NCI-H345 treated with DMSO at 0.1 percent for 48 hours (cell line): ENCODE results near the gene PROS1.
A peak's percentile ranks its signal among the peaks of the same experiment; 100 is the strongest.

Source experiments
- DNase-seq: peaks from one replicate; lab custom pipeline; 2025; ENCODE audit not compliant: unreplicated experiment; lab: John Stamatoyannopoulos, UW

The PROS1 gene

GRCh38 chr3:93973131-93974126 lies at the start of gene PROS1:
Gene PROS1 (minus strand): TSS chr3:93973896. CDS start chr3:93973749, 147 bp downstream.
- no peak for DNase-seq

GRCh38 chr3:94020293-94020692 lies 46.6 kb upstream of the PROS1 start:
- DNase-seq: no peak

- no peak for DNase-seq
Observed at GRCh38 chr3:94019659-94020058, 46.0 kb upstream of the PROS1 start.

GRCh38 chr3:94015025-94015424 lies 41.3 kb upstream of the PROS1 start:
- DNase-seq: no peak

- DNase-seq: no peak
Observed at GRCh38 chr3:94012185-94012584, 38.5 kb upstream of the PROS1 start.

GRCh38 chr3:94011233-94011711 lies 37.6 kb upstream of the PROS1 start:
- DNase-seq: no peak

- no peak for DNase-seq
Observed at GRCh38 chr3:94009608-94010007, 35.9 kb upstream of the PROS1 start.

GRCh38 chr3:94008253-94008652 lies 34.6 kb upstream of the PROS1 start:
- no peak for DNase-seq

GRCh38 chr3:94004301-94004910 lies 30.7 kb upstream of the PROS1 start:
- no peak for DNase-seq

GRCh38 chr3:94001827-94002495 lies 28.3 kb upstream of the PROS1 start:
- DNase-seq: no peak

- no peak for DNase-seq
Observed at GRCh38 chr3:94001191-94001590, 27.5 kb upstream of the PROS1 start.

GRCh38 chr3:93994056-93994455 lies 20.4 kb upstream of the PROS1 start:
- no peak for DNase-seq

- DNase-seq: no peak
Observed at GRCh38 chr3:93992207-93992606, 18.5 kb upstream of the PROS1 start.

- no peak for DNase-seq
Observed at GRCh38 chr3:93991631-93992030, 17.9 kb upstream of the PROS1 start.

GRCh38 chr3:93989241-93989640 lies 15.5 kb upstream of the PROS1 start:
- DNase-seq: no peak

- DNase-seq: no peak
Observed at GRCh38 chr3:93988764-93989163, 15.1 kb upstream of the PROS1 start.

GRCh38 chr3:93988283-93988682 lies 14.6 kb upstream of the PROS1 start:
- DNase-seq: no peak

GRCh38 chr3:93984618-93985017 lies 10.9 kb upstream of the PROS1 start:
- no peak for DNase-seq

- no peak for DNase-seq
Observed at GRCh38 chr3:93983408-93983807, 9.7 kb upstream of the PROS1 start.

- DNase-seq: no peak
Observed at GRCh38 chr3:93981649-93982048, 8.0 kb upstream of the PROS1 start.

- peak; percentile 91 for DNase-seq
Observed at GRCh38 chr3:93979850-93980676, 6.4 kb upstream of the PROS1 start, which contains the start of gene ARL13B. Gene ARL13B (plus strand): TSS chr3:93980155. CDS start chr3:93980424, 269 bp downstream.
